ENCODE results near the gene ZDHHC23. TPM values are rescaled to one million over a fixed set of nuclear protein-coding genes. Genes with fewer than 3 reads are reported as not detected.

The ZDHHC23 gene
- total and polyA plus RNA-seq, 9 of the 15 experiments (the other 6 are each of a cell fraction or from before 2014, with no cell fraction given): 0.22 to 2.7 (median 0.55) TPM

DNA sequence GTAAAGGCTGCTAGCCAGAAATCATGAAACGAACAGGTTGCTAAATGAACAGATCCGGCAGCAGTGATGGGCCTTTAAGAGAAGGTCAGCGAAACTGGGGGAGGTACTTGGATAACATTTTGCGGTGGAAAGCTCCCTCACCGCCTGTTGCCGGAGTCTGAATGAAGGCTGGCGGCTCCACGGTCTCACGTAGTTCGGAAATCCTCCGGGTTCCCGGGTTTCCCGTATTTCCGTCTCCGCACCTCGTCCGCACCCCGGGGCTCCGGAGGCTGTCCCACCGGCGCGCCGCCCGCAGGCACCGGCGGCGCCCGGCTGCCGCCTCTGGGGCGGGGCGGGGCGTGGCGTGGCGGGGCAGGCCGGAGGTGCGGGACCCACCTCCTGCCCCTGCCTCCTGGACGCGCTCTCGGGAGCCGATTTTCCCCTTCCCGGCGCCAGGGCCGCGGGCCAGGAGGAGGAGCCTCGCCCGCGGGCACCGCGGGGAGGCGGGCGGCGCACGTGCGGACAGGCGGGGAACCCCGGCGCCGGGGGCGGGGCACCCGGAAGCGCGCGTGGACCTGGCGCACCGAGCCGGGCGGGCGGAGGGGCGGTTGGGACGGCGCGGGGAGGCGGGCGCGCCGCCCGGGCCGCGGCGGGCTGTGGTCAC is at the start of gene ZDHHC23 (continued):
- TF ChIP-seq, protein P1, sequence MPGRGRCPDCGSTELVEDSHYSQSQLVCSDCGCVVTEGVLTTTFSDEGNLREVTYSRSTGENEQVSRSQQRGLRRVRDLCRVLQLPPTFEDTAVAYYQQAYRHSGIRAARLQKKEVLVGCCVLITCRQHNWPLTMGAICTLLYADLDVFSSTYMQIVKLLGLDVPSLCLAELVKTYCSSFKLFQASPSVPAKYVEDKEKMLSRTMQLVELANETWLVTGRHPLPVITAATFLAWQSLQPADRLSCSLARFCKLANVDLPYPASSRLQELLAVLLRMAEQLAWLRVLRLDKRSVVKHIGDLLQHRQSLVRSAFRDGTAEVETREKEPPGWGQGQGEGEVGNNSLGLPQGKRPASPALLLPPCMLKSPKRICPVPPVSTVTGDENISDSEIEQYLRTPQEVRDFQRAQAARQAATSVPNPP (IDR thresholded peaks at IDR 0.05; ENCODE audit: borderline replicate concordance, insufficient read depth, insufficient read length): no peak
- TF ChIP-seq GATAD2B (IDR thresholded peaks at IDR 0.05; ENCODE audit: borderline replicate concordance) (peak; percentile 69; the same call in 1 of the 2 replicates), SAFB (IDR thresholded peaks at IDR 0.05; ENCODE audit: borderline replicate concordance, low read depth, low read length) (no peak), RBBP5 (IDR thresholded peaks at IDR 0.05; ENCODE audit: borderline replicate concordance, insufficient read depth, low read length, poor library complexity, severe bottlenecking) (peak; percentile 32), L3MBTL2 (IDR thresholded peaks at IDR 0.05) (peak; percentile 44; the same call in 1 of the 2 replicates), TCF3 (CRISPR knock-in tag; IDR thresholded peaks at IDR 0.05) (no peak), CHD4 (IDR thresholded peaks at IDR 0.05; ENCODE audit: insufficient read depth, insufficient replicate concordance, low read depth, low read length, poor library complexity, severe bottlenecking) (no peak), BHLHE40 (IDR thresholded peaks at IDR 0.05; ENCODE audit: low read length) (peak; percentile 51; the same call in 1 of the 2 replicates), CCNT2 (IDR thresholded peaks at IDR 0.05; ENCODE audit: borderline replicate concordance, extremely low read depth, insufficient read length, low read depth, low read length) (peak; percentile 13), CXXC5 (CRISPR knock-in tag; IDR thresholded peaks at IDR 0.05) (peak; percentile 64), SETDB1 (IDR thresholded peaks at IDR 0.05; ENCODE audit: low read length) (no peak), SOX6 (IDR thresholded peaks at IDR 0.05) (no peak), ZNF75A (CRISPR knock-in tag; IDR thresholded peaks at IDR 0.05) (no peak), SRF (CRISPR knock-in tag; IDR thresholded peaks at IDR 0.05) (no peak), ELF1 (tag; IDR thresholded peaks at IDR 0.05) (peak; percentile 73), MAFG (tag; conservative IDR thresholded peaks at IDR 0.05) (no peak), GTF2F1 (IDR thresholded peaks at IDR 0.05; ENCODE audit: low read depth, low read length) (no peak), HDAC3 (IDR thresholded peaks at IDR 0.05; ENCODE audit: borderline replicate concordance, partially characterized antibody) (no peak), SMAD4 (CRISPR knock-in tag; conservative IDR thresholded peaks at IDR 0.05) (peak; percentile 15; the same call in 1 of the 2 replicates)
- TF ChIP-seq, protein P2, sequence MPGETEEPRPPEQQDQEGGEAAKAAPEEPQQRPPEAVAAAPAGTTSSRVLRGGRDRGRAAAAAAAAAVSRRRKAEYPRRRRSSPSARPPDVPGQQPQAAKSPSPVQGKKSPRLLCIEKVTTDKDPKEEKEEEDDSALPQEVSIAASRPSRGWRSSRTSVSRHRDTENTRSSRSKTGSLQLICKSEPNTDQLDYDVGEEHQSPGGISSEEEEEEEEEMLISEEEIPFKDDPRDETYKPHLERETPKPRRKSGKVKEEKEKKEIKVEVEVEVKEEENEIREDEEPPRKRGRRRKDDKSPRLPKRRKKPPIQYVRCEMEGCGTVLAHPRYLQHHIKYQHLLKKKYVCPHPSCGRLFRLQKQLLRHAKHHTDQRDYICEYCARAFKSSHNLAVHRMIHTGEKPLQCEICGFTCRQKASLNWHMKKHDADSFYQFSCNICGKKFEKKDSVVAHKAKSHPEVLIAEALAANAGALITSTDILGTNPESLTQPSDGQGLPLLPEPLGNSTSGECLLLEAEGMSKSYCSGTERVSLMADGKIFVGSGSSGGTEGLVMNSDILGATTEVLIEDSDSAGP (CRISPR knock-in tag; IDR thresholded peaks at IDR 0.05): 0 out of 2 replicates have a peak, but pooled peaks have one; percentile 65
- TF ChIP-seq, protein P3, sequence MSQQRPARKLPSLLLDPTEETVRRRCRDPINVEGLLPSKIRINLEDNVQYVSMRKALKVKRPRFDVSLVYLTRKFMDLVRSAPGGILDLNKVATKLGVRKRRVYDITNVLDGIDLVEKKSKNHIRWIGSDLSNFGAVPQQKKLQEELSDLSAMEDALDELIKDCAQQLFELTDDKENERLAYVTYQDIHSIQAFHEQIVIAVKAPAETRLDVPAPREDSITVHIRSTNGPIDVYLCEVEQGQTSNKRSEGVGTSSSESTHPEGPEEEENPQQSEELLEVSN (IDR thresholded peaks at IDR 0.05; ENCODE audit: borderline replicate concordance in 1 of 2, extremely low read depth in 1 of 2, insufficient read depth in 1 of 2, insufficient read length in 1 of 2, low read depth in 1 of 2, low read length in 1 of 2, poor library complexity in 1 of 2, severe bottlenecking in 1 of 2): peak; percentile 77 to 98
- TF ChIP-seq, protein P4, sequence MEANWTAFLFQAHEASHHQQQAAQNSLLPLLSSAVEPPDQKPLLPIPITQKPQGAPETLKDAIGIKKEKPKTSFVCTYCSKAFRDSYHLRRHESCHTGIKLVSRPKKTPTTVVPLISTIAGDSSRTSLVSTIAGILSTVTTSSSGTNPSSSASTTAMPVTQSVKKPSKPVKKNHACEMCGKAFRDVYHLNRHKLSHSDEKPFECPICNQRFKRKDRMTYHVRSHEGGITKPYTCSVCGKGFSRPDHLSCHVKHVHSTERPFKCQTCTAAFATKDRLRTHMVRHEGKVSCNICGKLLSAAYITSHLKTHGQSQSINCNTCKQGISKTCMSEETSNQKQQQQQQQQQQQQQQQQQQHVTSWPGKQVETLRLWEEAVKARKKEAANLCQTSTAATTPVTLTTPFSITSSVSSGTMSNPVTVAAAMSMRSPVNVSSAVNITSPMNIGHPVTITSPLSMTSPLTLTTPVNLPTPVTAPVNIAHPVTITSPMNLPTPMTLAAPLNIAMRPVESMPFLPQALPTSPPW (CRISPR knock-in tag; IDR thresholded peaks at IDR 0.05): peak; percentile 49
